GM23338 (cell line): ENCODE results near the gene OSBPL10.

Experiments
- CTCF ChIP-seq, 2 experiments: fragments of 200-600 bp in 1 of 2; sonication (generic) in 1 of 2; conservative IDR thresholded peaks; 2 replicates each; pipeline versions ENCODE4 v1.5.1 to v1.6.1; 2016 to 2017; ENCODE audit warnings: antibody characterized with exemption in 2 of 2, low read depth in 2 of 2, mild to moderate bottlenecking in 2 of 2, moderate library complexity in 1 of 2
- EZH2 ChIP-seq: fragments of 200-600 bp; sonication (generic); IDR thresholded peaks from one replicate; pipeline ENCODE4 v1.8.0; 2017; ENCODE audit warnings: antibody characterized with exemption, mild to moderate bottlenecking, low read depth; ENCODE audit not compliant: unreplicated experiment
- EZH2phosphoT487 ChIP-seq: fragments of 200-600 bp; sonication (generic); IDR thresholded peaks from one replicate; pipeline ENCODE4 v1.8.1; 2018; ENCODE audit warnings: antibody characterized with exemption; ENCODE audit not compliant: unreplicated experiment
- JUNB ChIP-seq: IDR thresholded peaks from one replicate; pipeline ENCODE4 v1.6.1; 2016; ENCODE audit warnings: antibody characterized with exemption; ENCODE audit not compliant: unreplicated experiment
- POLR2AphosphoS5 ChIP-seq: IDR thresholded peaks from 2 replicates; pipeline ENCODE4 v1.6.1; 2016; ENCODE audit warnings: antibody characterized with exemption, low read depth
- TF ChIP-seq, protein P1 (sequence below): IDR thresholded peaks from one replicate; pipeline ENCODE4 v1.6.1; 2018; ENCODE audit warnings: antibody characterized with exemption; ENCODE audit not compliant: unreplicated experiment

GRCh38 chr3:31616711-31617110 lies 364.4 kb downstream of the OSBPL10 start:
- no peak for TF ChIP-seq POLR2AphosphoS5
- TF ChIP-seq EZH2, result no peak
- no peak for TF ChIP-seq EZH2phosphoT487
- TF ChIP-seq CTCF (conservative IDR thresholded peaks at IDR 0.05; ENCODE audit: low read depth in 2 of 2), result no peak
- TF ChIP-seq JUNB, result no peak
- TF ChIP-seq, protein P1, sequence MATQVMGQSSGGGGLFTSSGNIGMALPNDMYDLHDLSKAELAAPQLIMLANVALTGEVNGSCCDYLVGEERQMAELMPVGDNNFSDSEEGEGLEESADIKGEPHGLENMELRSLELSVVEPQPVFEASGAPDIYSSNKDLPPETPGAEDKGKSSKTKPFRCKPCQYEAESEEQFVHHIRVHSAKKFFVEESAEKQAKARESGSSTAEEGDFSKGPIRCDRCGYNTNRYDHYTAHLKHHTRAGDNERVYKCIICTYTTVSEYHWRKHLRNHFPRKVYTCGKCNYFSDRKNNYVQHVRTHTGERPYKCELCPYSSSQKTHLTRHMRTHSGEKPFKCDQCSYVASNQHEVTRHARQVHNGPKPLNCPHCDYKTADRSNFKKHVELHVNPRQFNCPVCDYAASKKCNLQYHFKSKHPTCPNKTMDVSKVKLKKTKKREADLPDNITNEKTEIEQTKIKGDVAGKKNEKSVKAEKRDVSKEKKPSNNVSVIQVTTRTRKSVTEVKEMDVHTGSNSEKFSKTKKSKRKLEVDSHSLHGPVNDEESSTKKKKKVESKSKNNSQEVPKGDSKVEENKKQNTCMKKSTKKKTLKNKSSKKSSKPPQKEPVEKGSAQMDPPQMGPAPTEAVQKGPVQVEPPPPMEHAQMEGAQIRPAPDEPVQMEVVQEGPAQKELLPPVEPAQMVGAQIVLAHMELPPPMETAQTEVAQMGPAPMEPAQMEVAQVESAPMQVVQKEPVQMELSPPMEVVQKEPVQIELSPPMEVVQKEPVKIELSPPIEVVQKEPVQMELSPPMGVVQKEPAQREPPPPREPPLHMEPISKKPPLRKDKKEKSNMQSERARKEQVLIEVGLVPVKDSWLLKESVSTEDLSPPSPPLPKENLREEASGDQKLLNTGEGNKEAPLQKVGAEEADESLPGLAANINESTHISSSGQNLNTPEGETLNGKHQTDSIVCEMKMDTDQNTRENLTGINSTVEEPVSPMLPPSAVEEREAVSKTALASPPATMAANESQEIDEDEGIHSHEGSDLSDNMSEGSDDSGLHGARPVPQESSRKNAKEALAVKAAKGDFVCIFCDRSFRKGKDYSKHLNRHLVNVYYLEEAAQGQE, result no peak
